PFSK-1 (cell line): ENCODE measurements around the gene HTR4.

Source experiments
- FOXP2 ChIP-seq: optimal IDR thresholded peaks from 2 replicates; pipeline ENCODE3; 2011; ENCODE audit warnings: borderline replicate concordance, control low read depth, inconsistent platforms; ENCODE audit not compliant: insufficient read depth; ENCODE audit errors: extremely low read length, extremely low read depth
- POLR2AphosphoS5 ChIP-seq: IDR thresholded peaks from 2 replicates; pipeline ENCODE4 v1.6.1; 2012; ENCODE audit warnings: low read depth, mild to moderate bottlenecking, control low read depth, low read length, moderate library complexity
- SIN3A ChIP-seq: IDR thresholded peaks from 2 replicates; pipeline ENCODE4 v1.6.1; 2012; ENCODE audit warnings: mild to moderate bottlenecking, low read length, moderate library complexity, borderline replicate concordance; ENCODE audit not compliant: insufficient read depth
- TAF1 ChIP-seq: IDR thresholded peaks from 2 replicates; pipeline ENCODE4 v1.6.1; 2012; ENCODE audit warnings: low read length, control low read depth, borderline replicate concordance; ENCODE audit not compliant: insufficient read depth
- TF ChIP-seq, protein P1 (sequence below), 2 experiments: IDR thresholded peaks; 2 replicates each; pipeline versions ENCODE4 v1.6.1 to v1.8.0; 2011 to 2012; ENCODE audit warnings: low read depth in 2 of 2, low read length in 2 of 2, control low read depth in 1 of 2, inconsistent platforms in 1 of 2, mild to moderate bottlenecking in 1 of 2, moderate library complexity in 1 of 2; ENCODE audit not compliant: insufficient read depth in 1 of 2

HTR4 gene

GRCh38 chr5:148635321-148636083 lies 18.8 kb downstream of the HTR4 start:
- no peak for TF ChIP-seq POLR2AphosphoS5
- TF ChIP-seq TAF1: no peak
- no peak for TF ChIP-seq SIN3A
- no peak for TF ChIP-seq FOXP2
- TF ChIP-seq, protein P1, sequence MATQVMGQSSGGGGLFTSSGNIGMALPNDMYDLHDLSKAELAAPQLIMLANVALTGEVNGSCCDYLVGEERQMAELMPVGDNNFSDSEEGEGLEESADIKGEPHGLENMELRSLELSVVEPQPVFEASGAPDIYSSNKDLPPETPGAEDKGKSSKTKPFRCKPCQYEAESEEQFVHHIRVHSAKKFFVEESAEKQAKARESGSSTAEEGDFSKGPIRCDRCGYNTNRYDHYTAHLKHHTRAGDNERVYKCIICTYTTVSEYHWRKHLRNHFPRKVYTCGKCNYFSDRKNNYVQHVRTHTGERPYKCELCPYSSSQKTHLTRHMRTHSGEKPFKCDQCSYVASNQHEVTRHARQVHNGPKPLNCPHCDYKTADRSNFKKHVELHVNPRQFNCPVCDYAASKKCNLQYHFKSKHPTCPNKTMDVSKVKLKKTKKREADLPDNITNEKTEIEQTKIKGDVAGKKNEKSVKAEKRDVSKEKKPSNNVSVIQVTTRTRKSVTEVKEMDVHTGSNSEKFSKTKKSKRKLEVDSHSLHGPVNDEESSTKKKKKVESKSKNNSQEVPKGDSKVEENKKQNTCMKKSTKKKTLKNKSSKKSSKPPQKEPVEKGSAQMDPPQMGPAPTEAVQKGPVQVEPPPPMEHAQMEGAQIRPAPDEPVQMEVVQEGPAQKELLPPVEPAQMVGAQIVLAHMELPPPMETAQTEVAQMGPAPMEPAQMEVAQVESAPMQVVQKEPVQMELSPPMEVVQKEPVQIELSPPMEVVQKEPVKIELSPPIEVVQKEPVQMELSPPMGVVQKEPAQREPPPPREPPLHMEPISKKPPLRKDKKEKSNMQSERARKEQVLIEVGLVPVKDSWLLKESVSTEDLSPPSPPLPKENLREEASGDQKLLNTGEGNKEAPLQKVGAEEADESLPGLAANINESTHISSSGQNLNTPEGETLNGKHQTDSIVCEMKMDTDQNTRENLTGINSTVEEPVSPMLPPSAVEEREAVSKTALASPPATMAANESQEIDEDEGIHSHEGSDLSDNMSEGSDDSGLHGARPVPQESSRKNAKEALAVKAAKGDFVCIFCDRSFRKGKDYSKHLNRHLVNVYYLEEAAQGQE (IDR thresholded peaks at IDR 0.05; ENCODE audit: insufficient read depth in 1 of 2, low read depth in 2 of 2, low read length in 2 of 2): no peak

- TF ChIP-seq FOXP2: no peak
- TF ChIP-seq POLR2AphosphoS5: no peak
- no peak for TF ChIP-seq TAF1
- TF ChIP-seq, protein P1 (IDR thresholded peaks at IDR 0.05; ENCODE audit: insufficient read depth in 1 of 2, low read depth in 2 of 2, low read length in 2 of 2): no peak
- TF ChIP-seq SIN3A: no peak
Measured at GRCh38 chr5:148633067-148633377, 21.3 kb downstream of the HTR4 start.

DNA sequence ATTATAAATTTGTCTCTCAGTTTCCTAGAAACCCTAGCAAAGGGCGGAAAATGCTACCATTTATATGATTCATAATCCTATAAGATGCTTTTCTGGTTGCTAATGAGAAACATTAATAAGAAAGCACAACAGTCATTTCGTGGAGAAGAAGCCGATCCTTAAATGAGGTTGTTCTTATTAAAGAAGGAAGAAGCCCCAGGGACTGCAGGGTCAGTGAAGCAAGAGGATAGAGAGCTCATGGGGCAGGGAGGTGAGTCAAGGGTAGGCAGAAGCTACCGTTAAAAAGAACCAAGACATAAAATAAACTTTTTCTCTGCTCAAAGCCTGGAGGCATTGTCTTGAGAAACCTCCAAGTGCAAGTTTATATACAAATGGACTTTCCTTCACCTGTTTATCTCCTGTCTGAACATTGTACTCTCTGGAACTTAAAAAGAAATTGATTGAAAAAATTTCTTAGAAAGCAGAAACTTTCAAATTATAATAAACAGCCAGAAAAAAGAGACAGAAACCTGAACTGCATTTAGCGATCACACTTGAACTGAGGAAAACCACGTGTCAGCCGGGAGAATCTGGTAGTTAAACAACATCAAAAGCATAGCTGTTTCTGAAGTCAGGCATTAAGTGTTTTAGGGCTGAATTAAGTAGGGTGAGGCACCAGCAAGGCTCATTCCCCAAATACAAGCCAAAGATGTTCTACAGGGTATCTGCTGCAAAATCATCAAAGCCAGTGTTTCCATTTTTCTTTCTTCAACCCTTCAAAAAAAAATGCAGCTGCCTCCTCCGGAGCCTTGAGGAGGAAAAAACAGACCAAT lies 21.9 kb downstream of the HTR4 start:
- no peak for TF ChIP-seq SIN3A
- TF ChIP-seq, protein P1 (IDR thresholded peaks at IDR 0.05; ENCODE audit: insufficient read depth in 1 of 2, low read depth in 2 of 2, low read length in 2 of 2): no peak
- TF ChIP-seq TAF1: no peak
- no peak for TF ChIP-seq POLR2AphosphoS5
- no peak for TF ChIP-seq FOXP2

- TF ChIP-seq, protein P1 (IDR thresholded peaks at IDR 0.05; ENCODE audit: insufficient read depth in 1 of 2, low read depth in 2 of 2, low read length in 2 of 2): no peak
- TF ChIP-seq SIN3A (no peak), TAF1 (no peak), FOXP2 (no peak), POLR2AphosphoS5 (no peak)
Measured at GRCh38 chr5:148626986-148627385, 27.3 kb downstream of the HTR4 start.
